ENCODE measurements around the gene OR5B12.

DNA sequence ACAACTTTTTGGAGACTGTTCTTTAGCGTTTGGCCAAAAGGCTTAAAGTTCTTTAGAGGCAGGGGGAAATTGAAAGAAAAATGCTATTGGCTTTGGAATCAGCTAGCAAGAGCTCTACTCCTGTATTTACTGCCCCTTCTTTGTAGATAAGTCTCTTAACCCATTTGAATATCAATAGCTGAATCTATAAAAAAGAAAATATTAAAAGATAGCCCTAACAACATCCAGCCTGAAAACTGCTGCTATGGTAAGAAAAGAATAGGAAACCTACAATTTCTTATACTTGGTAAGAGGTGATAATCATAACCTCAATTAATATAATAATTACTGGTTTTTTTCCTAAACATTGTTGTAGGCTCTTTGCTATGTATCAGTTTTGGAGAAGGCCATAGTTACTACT lies at the start of gene OR5B12:
- no peak for TF ChIP-seq MYC (IDR thresholded peaks at IDR 0.05; ENCODE audit: low read depth, low read length)
- no peak for TF ChIP-seq MYC (CRISPR knock-in tag; IDR thresholded peaks at IDR 0.05; ENCODE audit: borderline replicate concordance, low read depth)
- no peak for TF ChIP-seq BCL6 (CRISPR knock-in tag; IDR thresholded peaks at IDR 0.05)
- no peak for TF ChIP-seq RAD21 (CRISPR knock-in tag; conservative IDR thresholded peaks at IDR 0.05 in 1 of 2, IDR thresholded peaks at IDR 0.05 in 1 of 2)
